Measurements from ENCODE around the gene UNC13D.

- TF ChIP-seq CTCF (IDR thresholded peaks at IDR 0.05) = no peak
- no peak for TF ChIP-seq POLR2AphosphoS5 (IDR thresholded peaks at IDR 0.05; ENCODE audit: low read depth, low read length)
Measured at GRCh38 chr17:75814900-75815373, 29.3 kb downstream of the UNC13D start.
